Loucy (cell line): ENCODE measurements around the gene MRPL18.
A peak's percentile ranks its signal among the peaks of the same experiment; 100 is the strongest.
"Not testable (repeated sequence)": the region's sequence is repeated elsewhere in the genome, so short reads cannot be mapped to it uniquely, and the experiment has no call there.

ENCODE experiments used
- H2AFZ ChIP-seq: fragments of 200-600 bp; sonication (generic); 2 replicates; pipeline ENCODE4 v1.6.0; 2016; ENCODE audit warnings: antibody characterized with exemption, mild to moderate bottlenecking, low read length, moderate library complexity
- H3F3A ChIP-seq: fragments of 200-600 bp; 2 replicates; pipeline ENCODE4 v1.6.0; 2016; ENCODE audit warnings: antibody characterized with exemption, low read depth, mild to moderate bottlenecking
- H3K27me3 ChIP-seq: fragments of 200-600 bp; sonication (generic); 2 replicates; pipeline ENCODE4 v1.6.1; 2014; ENCODE audit warnings: low read length, mild to moderate bottlenecking; ENCODE audit not compliant: insufficient read depth, poor library complexity, severe bottlenecking
- H3K36me3 ChIP-seq: fragments of 200-600 bp; sonication (generic); 2 replicates; pipeline ENCODE4 v1.6.1; 2016; ENCODE audit warnings: low read length; ENCODE audit not compliant: insufficient read depth
- H3K4me1 ChIP-seq: fragments of 200-600 bp; sonication (generic); 2 replicates; pipeline ENCODE4 v1.5.1; 2014; ENCODE audit warnings: low read length, mild to moderate bottlenecking; ENCODE audit not compliant: insufficient read depth, poor library complexity, severe bottlenecking
- H3K4me2 ChIP-seq: fragments of 200-600 bp; sonication (generic); 2 replicates; pipeline ENCODE4 v1.6.0; 2014; ENCODE audit warnings: antibody characterized with exemption, low read length, low read depth, mild to moderate bottlenecking; ENCODE audit not compliant: poor library complexity, severe bottlenecking
- H3K4me3 ChIP-seq: fragments of 200-600 bp; sonication (generic); 2 replicates; pipeline ENCODE4 v1.5.1; 2014; ENCODE audit warnings: low read length, mild to moderate bottlenecking, mixed read lengths; ENCODE audit not compliant: poor library complexity, severe bottlenecking
- H3K79me2 ChIP-seq: fragments of 200-600 bp; sonication (generic); 2 replicates; pipeline ENCODE4 v1.6.1; 2014; ENCODE audit warnings: low read length; ENCODE audit not compliant: insufficient read depth
- H3K9ac ChIP-seq: fragments of 200-600 bp; sonication (generic); 2 replicates; pipeline ENCODE4 v1.6.0; 2014; ENCODE audit warnings: mild to moderate bottlenecking, low read depth, low read length, moderate library complexity; ENCODE audit not compliant: poor library complexity, severe bottlenecking
- H3K9me2 ChIP-seq: fragments of 200-600 bp; sonication (generic); replicated peaks from 2 replicates; pipeline ENCODE4 v1.6.1; 2016; ENCODE audit warnings: low read depth, low read length, mixed read lengths
- H3K9me3 ChIP-seq: fragments of 200-600 bp; sonication (generic); 2 replicates; pipeline ENCODE4 v1.6.1; 2014; ENCODE audit warnings: mild to moderate bottlenecking, antibody characterized with exemption, low read length, low read depth; ENCODE audit not compliant: insufficient read depth
- H4K20me1 ChIP-seq: fragments of 200-600 bp; sonication (generic); 2 replicates; pipeline ENCODE4 v1.6.0; 2014; ENCODE audit warnings: antibody characterized with exemption, low read length, mild to moderate bottlenecking; ENCODE audit not compliant: insufficient read depth, poor library complexity, severe bottlenecking
- CTCF ChIP-seq: fragments of 200-600 bp; sonication (generic); conservative IDR thresholded peaks from 2 replicates; pipeline ENCODE4 v1.5.1; 2014; ENCODE audit warnings: mild to moderate bottlenecking, antibody characterized with exemption, low read length
- EZH2phosphoT487 ChIP-seq: fragments of 200-600 bp; IDR thresholded peaks from 2 replicates; pipeline ENCODE4 v1.6.1; 2018; ENCODE audit warnings: antibody characterized with exemption, mild to moderate bottlenecking, moderate library complexity, borderline replicate concordance

MRPL18 gene

GRCh38 chr6:159790956-159791598 is 810 bp downstream of the MRPL18 start:
- peaks cover 66% of the 10 kb centered on the region for H4K20me1 ChIP-seq
- H3K9ac ChIP-seq: peak overlapping the region; percentile 96
- H3K9me3 ChIP-seq: no peaks in the 10 kb centered on the region
- H3K79me2 ChIP-seq: peaks cover 81% of the 10 kb centered on the region
- H3K9me2 ChIP-seq: no peaks in the 10 kb centered on the region
- peaks cover 17% of the 10 kb centered on the region for H3K36me3 ChIP-seq
- H2AFZ ChIP-seq: peak overlapping the region; percentile 81
- peak overlapping the region; percentile 97 for H3K4me3 ChIP-seq
- TF ChIP-seq EZH2phosphoT487: no peak
- TF ChIP-seq CTCF: no peak
- peak overlapping the region; percentile 99 for H3K4me2 ChIP-seq
- no peaks in the 10 kb centered on the region for H3K27me3 ChIP-seq
- peaks cover 41% of the 10 kb centered on the region for H3K4me1 ChIP-seq
- no peaks in the 10 kb centered on the region for H3F3A ChIP-seq

- H3K9me3 ChIP-seq, H3K4me2 ChIP-seq, H3K9ac ChIP-seq, H3F3A ChIP-seq, H3K9me2 ChIP-seq, H3K4me3 ChIP-seq, H3K27me3 ChIP-seq, H2AFZ ChIP-seq: not testable (repeated sequence)
- peaks cover 41% of the 10 kb centered on the region for H4K20me1 ChIP-seq
- peaks cover 25% of the 10 kb centered on the region for H3K4me1 ChIP-seq
- peaks cover 62% of the 10 kb centered on the region for H3K79me2 ChIP-seq
- H3K36me3 ChIP-seq: peaks cover 36% of the 10 kb centered on the region; the same call in 1 of the 2 replicates
Measured at GRCh38 chr6:159794976-159795375, 4.7 kb downstream of the MRPL18 start.

GRCh38 chr6:159797554-159797953 is 7.3 kb downstream of the MRPL18 start:
- Histone ChIP-seq H4K20me1 (peaks cover 20% of the 10 kb centered on the region), H3K9me2 (no peaks in the 10 kb centered on the region), H3K4me2 (no peak overlapping the region), H2AFZ (no peak overlapping the region), H3K9me3 (no peaks in the 10 kb centered on the region), H3K4me1 (peaks cover 12% of the 10 kb centered on the region), H3F3A (peaks cover 2% of the 10 kb centered on the region; the same call in 1 of the 2 replicates), H3K9ac (no peak overlapping the region), H3K4me3 (no peak overlapping the region), H3K36me3 (peaks cover 38% of the 10 kb centered on the region; the same call in 1 of the 2 replicates), H3K79me2 (peaks cover 40% of the 10 kb centered on the region), H3K27me3 (no peaks in the 10 kb centered on the region)
- no peak for TF ChIP-seq EZH2phosphoT487
- TF ChIP-seq CTCF: no peak
